H1 (cell line): ENCODE results near the gene FRMPD2.
"Not testable (repeated sequence)": the region's sequence is repeated elsewhere in the genome, so short reads cannot be mapped to it uniquely, and the experiment has no call there.

Source experiments
- CTCF ChIP-seq, 3 experiments: IDR thresholded peaks; 1 replicate in 2 of 3; 2 replicates in 1 of 3; pipeline versions ENCODE4 v1.5.1 to v1.6.1; 2011; ENCODE audit warnings: low read length in 3 of 3, mild to moderate bottlenecking in 3 of 3, inconsistent platforms in 2 of 3, low read depth in 1 of 3, moderate library complexity in 1 of 3; ENCODE audit not compliant: insufficient read depth in 1 of 3; ENCODE audit errors: control extremely low read depth in 1 of 3
- KDM1A ChIP-seq: fragments of 200-600, 300-600 bp; sonication (generic); IDR thresholded peaks from 2 replicates; pipeline ENCODE4 v1.7.1; 2016; ENCODE audit warnings: mild to moderate bottlenecking, low read length, borderline replicate concordance
- RNF2 ChIP-seq: fragments of 200-900, 300-1000 bp; sonication (generic); IDR thresholded peaks from 2 replicates; pipeline ENCODE4 v1.7.1; 2016; ENCODE audit warnings: borderline replicate concordance, low read depth, mild to moderate bottlenecking, antibody characterized with exemption, low read length; ENCODE audit not compliant: poor library complexity, severe bottlenecking; ENCODE audit errors: missing control alignments

DNA sequence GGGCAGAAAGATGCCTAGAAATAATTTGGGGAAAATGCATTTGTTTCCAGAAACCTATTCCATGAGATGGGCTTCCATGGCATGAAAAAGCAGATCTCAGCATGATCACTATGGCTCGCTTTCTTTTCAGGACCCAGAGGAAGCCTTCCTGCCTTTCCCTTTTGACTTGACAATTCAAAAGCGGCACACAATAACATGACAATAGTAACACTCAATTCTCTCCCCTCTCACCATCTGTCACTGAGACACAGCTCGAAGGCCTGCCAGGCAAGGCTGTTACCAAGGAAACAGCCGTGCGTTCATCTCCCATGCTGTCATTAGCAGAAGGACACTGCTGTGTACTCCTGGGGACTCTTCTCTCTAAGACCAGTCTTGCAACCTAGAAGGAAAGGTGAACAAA lies 101.8 kb downstream of the FRMPD2 start:
- not testable (repeated sequence) for TF ChIP-seq CTCF (IDR thresholded peaks at IDR 0.05; ENCODE audit: control extremely low read depth in 1 of 3, insufficient read depth in 1 of 3, low read depth in 1 of 3, low read length in 3 of 3); RNF2; KDM1A
